NCI-H1930 (cell line): ENCODE results near the gene ATP13A5.

ENCODE experiments used
- DNase-seq, 2 experiments: peaks; one replicate each; lab custom pipeline; 2025; lab: John Stamatoyannopoulos, UW

Gene ATP13A5

DNA sequence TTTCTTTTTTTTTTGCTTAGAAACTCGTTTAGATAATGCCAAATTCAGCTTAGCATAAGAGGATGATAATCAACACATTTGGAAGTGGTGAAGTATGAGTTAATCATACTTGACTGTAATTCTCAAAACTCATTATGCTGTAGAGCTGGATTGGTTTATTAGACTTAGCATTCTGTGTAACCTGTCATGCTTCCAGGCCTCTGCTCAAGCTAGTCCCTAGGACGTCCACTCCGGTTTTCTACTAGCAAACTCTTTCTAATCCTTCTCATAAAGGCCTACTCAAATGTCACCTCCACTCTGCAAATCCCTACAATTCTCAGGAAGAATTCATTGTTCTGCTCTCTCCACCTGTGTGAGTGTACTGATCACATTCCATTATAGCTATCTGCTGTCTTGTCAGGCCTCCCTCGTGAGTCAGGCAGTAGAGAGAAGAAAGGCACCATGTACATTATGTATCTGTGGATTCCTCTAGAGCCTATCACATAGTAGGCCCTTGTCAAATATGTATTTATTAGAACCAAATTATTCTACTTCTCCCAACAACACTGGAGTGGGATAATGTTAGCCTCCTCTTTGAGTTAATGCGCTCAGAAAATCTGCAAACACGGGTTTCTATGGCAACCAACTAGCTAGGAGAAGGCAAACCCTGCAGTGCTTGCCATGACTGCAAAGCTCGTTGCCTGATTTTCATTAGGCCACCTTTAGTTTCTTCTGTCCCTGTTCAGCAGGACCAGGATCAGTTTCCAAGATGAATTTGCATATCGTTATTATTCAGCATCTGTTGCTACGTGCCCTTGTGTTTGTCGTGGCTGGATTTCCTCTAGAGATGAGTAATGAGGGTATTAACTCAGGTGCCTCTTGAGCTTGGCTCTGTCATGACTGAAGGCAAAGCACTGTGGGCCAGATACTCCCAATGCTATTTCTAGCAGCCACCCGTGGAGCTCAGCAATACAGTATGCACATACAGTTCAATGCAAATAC lies 30.7 kb downstream of the ATP13A5 start:
- DNase-seq = no peak

DNA sequence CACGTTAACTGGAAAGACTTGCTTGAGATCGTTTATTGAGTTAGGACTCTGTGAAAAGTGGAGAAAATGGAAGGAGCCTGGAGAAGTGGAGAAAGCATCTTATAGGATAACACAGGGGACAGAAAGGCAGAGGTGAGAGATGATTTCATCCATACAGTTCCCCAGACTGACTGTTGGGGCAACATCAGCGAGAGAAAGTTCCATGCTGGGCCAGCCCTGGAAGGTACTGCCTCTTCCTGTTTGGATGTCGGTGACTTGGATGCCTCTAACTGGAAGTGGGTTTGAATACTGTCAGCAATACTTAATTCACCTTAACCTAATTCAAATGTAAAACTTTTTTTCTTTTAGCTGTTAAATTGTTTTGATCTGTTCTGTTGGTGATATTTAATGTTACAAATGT lies 32.3 kb downstream of the ATP13A5 start:
- DNase-seq = no peak

DNA sequence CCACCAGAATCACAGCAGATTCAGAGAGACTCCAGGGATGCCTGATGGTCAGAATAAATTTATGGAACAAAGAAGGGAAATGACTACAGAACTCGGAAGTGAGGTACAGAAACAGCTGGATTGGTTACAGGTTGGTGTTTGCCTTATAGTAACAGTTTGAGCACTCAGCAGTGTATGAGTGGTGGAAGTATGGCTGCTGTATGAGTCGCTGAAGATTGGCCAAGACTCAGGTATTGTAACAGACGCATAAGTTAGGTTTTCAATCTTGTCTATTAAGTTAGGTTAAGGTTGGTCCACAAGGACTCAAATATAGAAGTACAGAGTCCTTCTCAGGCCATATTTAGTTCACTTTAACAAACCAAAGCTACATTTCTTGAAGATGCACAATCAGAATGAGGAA lies 33.1 kb downstream of the ATP13A5 start:
- DNase-seq = no peak

DNA sequence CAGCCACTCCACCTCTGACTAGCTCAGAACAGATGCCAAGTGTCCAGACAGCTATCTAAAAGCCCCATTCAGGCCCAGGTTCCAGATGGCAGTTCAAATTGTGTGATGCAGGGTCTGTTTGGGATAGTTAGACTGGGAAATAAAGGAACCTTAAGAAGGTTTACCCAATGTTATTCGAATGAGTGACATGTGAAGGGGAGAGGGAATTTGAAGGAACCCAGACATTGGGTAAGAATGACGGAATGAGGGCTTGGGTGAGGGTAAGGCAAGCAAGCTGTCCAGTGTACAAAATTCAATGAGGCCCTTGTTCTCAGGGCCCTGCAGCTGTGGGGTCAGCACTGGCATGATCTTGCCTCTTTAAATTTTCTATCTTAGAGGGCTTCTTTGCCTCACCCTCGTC lies 34.1 kb downstream of the ATP13A5 start:
- no peak for DNase-seq

DNA sequence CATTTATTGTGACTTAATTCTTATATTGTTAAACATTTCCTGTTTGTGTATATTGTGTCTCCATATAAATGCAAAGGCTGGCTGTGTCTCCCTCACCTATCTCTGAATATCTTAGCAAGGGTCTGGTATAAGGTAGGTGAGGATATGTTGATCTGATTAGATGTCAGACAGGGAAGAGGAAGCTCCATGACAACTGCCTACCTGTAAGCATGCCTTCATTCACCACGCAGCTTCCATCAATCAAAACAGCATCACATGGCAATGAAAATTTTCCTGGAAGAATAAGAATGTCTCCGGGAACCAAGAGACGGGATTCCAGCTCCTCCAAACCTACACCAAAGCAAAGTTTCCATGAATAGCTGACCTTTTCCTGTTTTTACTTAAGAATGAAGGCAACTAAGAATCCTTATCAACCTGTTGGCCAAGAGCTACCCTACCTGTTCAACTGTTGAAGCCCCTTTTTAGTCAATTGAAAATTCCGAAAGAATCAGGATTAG lies 34.8 kb downstream of the ATP13A5 start:
- DNase-seq = no peak

DNA sequence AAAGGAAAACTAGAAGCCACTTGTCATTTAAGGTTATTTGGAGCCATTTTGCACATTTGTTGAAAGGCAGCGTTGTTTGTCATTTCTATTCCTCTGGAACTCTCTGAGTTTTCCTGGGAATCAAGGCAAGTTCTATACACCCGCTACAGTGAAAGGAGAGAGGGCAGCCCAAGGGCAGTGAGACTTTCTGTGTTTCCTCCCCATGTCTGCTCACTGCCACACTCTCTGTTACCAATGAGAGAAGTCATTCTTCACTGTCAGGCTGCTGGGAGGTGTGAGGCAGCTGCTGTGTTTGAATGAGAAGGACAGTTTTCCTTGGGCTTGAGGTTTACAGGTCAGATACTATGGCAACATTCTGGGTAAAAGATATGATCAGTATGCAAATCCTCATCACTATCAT lies 36.0 kb downstream of the ATP13A5 start:
- DNase-seq = no peak

DNA sequence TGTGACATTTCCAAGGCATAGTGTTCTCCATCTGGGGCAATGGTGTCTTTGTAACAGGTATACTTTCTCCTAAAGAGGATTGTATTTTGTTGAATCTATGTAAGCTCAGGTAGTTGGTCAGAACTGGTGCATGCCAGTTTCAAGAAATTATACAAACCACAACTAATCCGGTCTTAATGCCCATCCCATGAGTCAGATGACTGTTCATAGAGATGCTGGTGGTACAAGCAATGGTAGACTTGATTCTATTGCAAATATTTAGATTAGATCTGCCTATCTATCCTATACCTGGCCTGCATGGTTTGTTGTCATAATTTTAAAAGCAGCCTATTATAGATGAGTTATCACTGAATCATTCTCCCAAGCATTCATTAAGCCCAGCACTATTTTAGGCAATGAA lies 43.5 kb downstream of the ATP13A5 start:
- no peak for DNase-seq

DNA sequence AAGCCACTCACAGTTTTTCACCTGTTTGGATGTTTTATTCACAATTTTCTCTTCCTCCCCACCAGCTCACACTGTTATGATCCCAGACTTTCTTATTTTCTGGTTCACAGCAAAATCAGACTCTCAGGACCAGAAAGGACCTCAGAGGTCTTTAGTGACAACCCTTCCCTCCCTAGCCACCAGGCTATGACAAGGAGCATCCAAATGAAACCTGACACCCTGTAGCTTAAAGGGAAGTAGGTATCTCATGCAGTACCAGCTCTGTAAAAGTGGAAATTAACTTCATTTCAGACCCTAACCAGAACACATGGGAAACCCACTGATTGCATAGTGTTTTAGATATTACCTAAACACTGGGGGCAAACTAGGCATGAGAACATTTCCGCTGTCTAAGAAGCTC lies 45.3 kb downstream of the ATP13A5 start:
- no peak for DNase-seq

DNA sequence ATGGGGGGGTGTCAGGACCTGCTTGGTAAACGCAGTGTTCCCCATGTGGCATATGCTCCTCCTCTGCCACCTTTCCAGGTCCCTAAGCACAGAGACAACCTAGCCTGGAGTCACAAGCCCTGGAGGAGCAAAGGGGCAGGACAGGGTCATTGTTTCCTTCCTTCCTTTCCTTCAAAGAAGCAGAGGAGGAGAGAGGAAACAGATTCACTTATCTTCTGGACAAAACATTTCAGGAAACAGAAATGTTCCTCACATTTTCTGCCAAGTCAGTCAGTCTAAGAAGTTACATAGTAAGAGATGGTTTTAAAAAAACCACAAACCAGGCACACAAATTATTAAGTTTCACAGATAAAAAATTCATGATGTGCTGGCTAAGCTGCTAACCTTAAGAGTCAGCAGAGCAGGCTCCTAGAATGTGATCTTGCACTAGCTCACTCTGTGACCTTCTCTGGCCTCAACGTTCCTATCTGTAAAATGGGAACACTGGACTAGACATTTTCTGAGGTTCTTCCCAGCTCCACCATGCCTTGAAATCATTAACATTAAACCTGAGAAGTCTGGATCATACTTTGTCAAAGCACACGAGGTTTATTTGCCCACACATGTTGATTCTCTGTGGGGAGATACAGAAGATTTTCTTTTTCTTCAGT lies 47.9 kb downstream of the ATP13A5 start:
- no peak for DNase-seq

DNA sequence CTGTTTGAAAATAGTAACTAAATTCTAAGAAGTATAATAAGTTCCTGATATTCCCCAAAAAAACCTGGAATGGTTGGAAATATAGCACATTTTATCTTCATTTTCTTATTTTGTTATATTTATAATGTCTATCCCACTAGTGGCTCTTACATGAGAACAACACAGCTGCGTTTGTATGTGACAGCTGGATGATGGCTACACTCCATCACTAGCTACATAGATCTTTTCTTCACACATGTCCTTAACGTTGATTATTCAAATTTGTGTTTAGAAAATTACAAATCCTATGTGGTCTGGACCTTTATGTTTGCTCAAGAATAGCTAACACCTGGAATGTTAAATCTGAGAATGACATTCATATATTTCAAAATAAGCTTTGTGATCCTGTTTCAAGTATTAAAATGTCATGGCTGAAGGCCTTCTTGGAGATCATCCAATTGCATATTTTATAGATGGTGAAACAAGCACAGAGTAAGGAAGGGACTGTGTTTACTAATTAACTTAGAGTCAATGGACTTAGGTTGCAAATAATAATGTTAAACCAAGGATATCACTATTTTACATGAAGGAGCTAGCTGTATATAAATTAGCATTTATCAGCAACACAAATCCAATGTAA lies 60.8 kb downstream of the ATP13A5 start:
- DNase-seq = no peak

DNA sequence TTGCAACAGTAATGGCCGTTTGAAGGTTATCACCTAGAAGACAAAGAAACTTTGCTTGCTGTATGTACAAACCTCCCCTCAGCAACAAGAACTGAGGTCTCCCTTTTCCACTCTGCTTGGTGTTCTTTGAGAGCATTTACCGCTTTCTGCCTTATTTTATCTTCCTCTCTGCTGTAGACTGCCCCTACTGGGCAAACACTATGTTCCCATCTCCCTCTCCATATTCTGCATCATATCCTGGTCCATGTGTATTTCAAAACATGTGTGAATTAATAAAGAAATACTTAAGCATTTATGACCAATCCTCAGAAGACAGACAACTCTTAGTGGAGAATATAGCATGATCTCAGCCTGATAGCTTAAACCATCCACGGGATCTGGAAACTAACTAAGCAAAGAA lies 64.4 kb downstream of the ATP13A5 start:
- DNase-seq = no peak

DNA sequence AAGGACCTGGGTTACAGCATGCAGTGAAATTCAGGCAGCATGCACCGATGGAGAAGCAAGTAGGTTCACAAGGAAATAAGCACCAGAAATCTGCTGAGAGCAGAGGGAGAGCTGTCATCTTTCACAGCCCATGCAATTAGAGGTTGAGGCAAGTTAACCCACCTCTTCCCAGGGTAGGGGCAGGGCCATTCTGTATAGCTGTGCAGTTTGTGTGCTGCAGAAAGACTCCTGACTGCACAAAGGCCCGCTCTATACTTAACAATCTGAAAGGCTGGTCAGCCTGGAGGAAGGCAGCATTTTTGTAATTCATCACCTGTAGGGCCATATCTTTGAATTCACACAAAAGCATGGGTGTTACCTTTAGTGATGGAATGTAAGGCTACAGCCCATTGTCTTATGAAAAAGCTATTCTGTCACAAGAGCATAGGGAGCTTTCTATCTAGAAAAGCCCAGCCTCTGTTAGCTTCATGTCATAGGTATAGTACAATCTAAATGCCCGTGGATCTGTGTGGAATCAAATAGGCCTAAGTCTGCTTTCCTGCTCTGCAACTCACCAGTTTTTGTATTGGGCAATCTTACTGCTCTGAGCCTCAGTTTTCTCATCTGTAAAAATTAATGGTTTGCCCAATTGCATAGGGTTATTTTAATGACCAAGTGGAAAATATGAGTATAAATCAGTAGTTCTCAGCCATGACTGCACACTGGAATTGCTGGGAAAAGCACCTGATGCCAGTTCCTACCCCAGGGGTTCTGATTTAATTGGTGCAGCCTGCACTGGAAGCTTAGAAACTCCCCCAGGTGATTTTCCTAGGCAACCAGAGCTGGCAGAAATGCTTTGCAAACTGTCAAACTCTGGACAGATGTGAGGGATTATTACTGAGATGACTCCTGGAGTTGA lies 65.2 kb downstream of the ATP13A5 start:
- no peak for DNase-seq

DNA sequence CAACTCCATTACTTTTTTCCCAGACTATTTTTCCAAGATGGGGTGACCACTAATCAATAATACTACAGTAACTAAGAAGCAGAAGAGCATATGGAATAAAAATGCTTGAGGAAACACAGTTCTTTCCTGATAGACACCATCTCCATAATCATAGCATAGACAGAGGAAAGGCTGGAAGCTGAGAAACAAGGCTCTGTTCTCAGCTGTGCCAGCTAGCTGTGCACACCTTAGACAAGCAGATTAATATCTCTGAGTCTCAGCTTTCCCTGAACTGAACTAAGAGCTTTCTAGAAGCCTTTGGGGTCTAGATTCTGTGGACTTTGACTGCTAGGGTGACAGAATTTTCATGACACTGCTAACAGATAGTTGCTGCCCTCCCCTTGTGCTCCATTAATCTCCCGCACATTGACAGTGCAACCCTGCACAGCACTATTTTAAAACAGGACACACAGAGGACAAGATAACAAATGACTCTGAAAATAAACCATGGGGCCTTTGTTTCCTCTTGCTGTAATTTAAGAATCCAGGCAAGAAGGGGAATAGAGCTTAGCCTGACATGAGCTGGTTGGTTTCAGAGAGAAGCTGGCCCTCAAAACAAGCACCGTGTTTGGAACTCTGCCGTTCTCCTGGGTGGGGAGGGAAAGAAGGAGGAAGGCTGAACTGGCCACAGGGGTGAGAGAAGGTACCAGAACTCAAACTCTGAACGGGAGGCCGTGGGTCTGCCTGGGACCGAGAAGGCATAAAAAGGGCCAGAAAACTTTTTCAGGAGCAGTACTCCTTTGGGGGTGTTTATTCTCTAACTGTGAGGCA lies 67.4 kb downstream of the ATP13A5 start:
- DNase-seq = no peak

DNA sequence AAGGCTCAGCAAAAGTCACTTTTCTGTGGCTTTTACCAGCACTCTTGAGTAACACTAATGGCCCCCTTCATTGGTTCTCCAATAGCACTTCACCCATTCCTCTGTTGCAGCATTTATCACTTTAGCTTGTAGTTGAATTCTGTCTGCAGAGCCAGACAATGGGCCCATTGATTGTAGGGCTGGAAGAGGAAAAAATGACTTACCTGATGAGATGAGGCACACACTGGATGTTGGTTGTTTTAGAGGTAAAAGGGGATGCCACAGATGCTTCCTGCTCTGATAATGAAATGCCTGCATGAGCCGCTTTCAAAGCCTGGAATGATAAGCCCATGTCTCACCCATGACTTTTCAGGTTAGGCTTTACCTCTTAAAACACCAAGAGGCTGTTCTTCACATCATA lies 73.2 kb downstream of the ATP13A5 start:
- no peak for DNase-seq

DNA sequence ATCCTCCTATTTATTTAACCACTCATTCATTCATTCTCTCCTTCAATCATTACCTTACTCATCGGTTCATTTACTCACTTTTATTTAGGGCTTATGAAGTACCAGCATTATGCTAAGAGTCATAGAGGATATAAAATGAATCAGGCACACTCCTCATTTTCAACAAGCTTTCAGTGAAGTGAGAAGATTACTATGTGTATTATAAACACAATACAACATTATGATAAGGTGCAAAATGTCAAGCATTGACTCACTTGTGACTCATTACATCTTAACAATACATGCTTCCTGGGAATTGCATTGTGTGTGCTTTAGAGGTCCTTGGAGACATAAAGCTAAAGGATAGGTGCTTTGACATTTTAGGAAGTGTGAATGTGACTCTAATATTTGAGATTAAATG lies 77.1 kb downstream of the ATP13A5 start:
- DNase-seq = no peak

DNA sequence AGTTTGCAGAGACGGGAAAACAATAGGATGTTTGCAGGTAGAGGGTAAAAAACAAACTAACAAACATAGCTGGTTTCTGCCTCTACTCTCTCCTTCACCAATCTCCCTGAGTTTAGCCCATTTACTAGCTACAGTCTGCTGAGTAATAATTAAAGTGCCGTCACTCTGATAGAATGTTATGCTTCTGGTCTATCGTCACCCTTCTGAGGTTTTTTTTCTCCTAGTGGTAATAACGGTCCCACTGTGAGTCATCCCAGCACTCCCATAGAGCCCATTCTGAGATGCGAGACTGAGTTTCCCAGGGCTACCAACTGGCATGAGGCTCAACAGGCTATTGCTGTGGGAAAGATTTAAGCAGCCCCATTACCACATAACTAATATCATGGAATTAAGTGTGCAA lies 81.1 kb downstream of the ATP13A5 start:
- DNase-seq = no peak

DNA sequence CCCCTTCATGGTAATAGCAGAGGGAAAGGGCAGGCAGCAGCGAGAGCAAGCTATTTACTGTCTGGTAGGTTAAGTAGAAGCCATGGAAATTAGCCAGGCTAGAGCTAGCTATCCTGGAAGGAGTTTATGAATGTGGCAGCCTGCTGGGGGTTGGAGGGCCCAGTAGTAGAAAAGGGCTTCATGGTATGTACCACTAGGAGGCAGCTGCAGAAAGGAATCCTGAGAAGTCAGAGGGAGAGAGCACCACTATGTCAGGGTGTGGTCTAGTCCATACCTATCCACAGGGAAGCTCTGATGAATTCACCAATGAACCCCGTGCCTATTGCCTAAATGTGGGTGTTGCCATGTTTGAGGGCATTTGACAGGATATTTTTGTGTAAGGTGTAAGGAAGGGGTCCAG lies 82.6 kb downstream of the ATP13A5 start:
- no peak for DNase-seq

DNA sequence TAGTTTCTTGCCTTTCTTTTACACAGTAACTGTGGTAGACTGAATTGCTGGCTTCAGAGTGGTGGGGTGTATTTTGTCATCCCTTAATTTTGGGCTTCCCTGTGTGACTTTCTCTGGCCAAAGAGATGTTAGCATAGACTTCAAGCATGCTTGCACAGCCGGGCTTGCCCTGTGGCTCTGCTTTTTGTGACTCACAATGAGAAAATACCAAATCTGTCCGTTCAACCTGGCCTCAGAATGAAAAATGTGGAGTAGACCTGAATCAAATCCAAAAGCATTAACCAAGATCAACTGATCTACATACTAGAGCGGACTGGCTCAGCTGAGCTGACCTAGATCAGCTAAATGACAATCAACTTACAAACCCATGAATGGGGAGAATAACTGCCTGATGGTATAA lies 86.2 kb downstream of the ATP13A5 start:
- no peak for DNase-seq

DNA sequence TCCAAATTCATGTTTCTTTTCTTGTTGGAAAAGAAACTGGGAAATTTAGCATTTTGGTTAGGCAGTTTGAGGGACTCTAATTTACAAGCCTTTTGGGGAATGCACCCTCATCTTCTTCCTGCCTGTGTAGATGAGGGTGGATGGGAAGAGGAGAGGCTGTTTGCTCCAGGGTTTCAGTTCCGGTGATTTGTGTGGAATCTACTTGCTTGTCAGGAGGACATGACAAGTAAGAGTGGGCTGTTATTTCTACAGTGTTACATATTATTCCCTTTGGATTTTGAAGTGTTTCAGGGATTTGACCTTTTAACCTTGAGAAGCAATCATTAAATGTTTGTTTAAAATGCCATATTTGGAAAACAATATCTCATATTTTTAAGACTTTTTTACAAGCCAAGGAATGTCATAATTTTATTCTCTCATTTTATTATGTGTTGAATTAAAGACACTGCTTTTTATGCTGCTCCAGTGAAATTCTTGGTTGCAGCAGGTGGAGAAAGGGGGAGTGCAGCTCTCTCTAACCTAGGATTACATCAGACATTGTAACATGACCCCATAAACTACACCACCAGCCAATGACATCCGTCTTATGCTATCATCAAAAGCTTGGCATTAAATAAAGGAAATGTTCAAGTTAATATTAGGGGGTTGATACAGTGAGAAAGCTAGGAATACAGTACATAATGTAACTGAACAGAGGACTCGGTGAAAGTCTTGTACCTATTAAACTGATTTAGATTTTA lies 107.3 kb downstream of the ATP13A5 start:
- no peak for DNase-seq

DNA sequence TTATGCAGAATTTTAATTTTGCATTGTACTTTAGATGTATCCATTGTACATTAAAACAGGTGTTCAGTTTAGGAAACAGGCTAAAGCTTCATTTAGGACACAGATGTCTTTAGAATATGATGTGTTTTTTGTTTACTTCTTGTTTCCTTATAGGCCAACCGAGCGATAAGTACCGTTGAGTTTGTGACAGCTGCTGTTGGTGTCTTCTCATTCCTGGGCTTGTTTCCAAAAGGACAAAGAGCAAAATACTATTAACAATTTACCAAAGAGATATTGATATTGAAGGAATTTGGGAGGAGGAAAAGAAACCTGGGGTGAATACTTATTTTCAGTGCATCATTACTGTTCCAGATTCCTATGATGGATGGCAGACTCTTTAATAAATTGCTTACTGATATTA lies 108.1 kb downstream of the ATP13A5 start:
- no peak for DNase-seq
